ENCODE data around the gene JMJD6.

JMJD6 gene

GRCh38 chr17:76684756-76685155 lies 41.6 kb downstream of the JMJD6 start:
- DNase-seq (ENCODE audit: low read depth): no peak
- no peak overlapping the region for H3K4me3 ChIP-seq (ENCODE audit: low read depth, low read length)
- no peak for TF ChIP-seq CTCF (IDR thresholded peaks at IDR 0.05; ENCODE audit: low read depth, low read length, missing control alignments)
- in situ Hi-C loops (cut with HindIII; ENCODE audit: low sequenced_read_pairs): no loop called here

GRCh38 chr17:76683921-76684745 lies 42.3 kb downstream of the JMJD6 start:
- in situ Hi-C loops (cut with HindIII; ENCODE audit: low sequenced_read_pairs): no loop called here
- H3K4me3 ChIP-seq (ENCODE audit: low read depth, low read length): no peak overlapping the region
- TF ChIP-seq CTCF (IDR thresholded peaks at IDR 0.05; ENCODE audit: low read depth, low read length, missing control alignments): no peak
- no peak for DNase-seq (ENCODE audit: low read depth)

GRCh38 chr17:76683011-76683755 lies 43.2 kb downstream of the JMJD6 start:
- peak; percentile 4 for TF ChIP-seq CTCF (IDR thresholded peaks at IDR 0.05; ENCODE audit: low read depth, low read length, missing control alignments)
- in situ Hi-C loops (cut with HindIII; ENCODE audit: low sequenced_read_pairs): no loop called here
- DNase-seq (ENCODE audit: low read depth): no peak
- no peak overlapping the region for H3K4me3 ChIP-seq (ENCODE audit: low read depth, low read length)

DNA sequence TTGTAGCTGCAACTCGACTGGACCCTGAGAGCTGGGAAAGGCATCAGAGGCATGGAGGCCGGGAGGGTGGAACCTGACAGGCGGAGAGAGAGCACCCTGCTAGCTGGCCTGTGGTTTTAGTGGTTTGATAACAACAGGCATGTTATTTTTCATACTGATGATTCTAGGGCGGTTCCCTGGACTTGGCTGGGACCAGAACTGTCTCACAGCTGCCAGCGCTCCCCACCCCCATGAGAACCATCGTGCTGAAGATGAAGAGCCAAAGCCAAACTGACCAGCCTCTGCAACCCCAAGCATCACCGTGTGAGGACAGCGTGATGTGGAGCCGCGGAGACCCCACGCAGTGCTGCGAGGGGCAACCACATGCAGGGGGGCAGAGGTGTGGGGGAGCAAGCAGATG lies 44.1 kb downstream of the JMJD6 start:
- H3K4me3 ChIP-seq (ENCODE audit: low read depth, low read length): no peak overlapping the region
- TF ChIP-seq CTCF (IDR thresholded peaks at IDR 0.05; ENCODE audit: low read depth, low read length, missing control alignments): no peak
- DNase-seq (ENCODE audit: low read depth): peak; percentile 38
- in situ Hi-C loops (cut with HindIII; ENCODE audit: low sequenced_read_pairs): no loop called here

GRCh38 chr17:76681222-76682137 lies 44.9 kb downstream of the JMJD6 start:
- DNase-seq (ENCODE audit: low read depth): peak; percentile 61
- peak; percentile 87 for TF ChIP-seq CTCF (IDR thresholded peaks at IDR 0.05; ENCODE audit: low read depth, low read length, missing control alignments)
- in situ Hi-C loops (cut with HindIII; ENCODE audit: low sequenced_read_pairs): no loop called here
- no peak overlapping the region for H3K4me3 ChIP-seq (ENCODE audit: low read depth, low read length)

DNA sequence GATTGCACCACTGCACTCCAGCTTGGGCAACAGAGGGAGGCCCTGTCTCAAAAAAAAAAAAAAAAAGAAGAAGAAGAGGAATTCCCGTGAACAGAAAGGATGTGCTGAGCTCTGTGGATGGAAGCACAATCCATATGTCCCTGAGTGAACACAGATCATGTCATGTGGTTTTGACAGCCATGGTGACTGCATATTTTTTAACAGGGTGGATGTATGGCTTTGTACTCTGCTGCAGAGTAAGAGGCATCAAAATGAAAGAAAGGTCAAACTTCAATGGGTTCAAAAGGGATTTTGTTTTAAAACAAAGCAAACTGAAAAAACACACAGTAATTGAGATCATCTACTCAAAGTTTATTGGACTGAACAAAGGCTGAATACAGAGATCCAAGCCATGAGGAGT lies 47.2 kb downstream of the JMJD6 start:
- DNase-seq (ENCODE audit: low read depth): no peak
- no peak overlapping the region for H3K4me3 ChIP-seq (ENCODE audit: low read depth, low read length)
- in situ Hi-C loops (cut with HindIII; ENCODE audit: low sequenced_read_pairs): no loop called here
- no peak for TF ChIP-seq CTCF (IDR thresholded peaks at IDR 0.05; ENCODE audit: low read depth, low read length, missing control alignments)

All from astrocyte of the cerebellum (primary cell).